B cell (primary cell): Measurements from ENCODE around the gene ENOX1.

Source experiments
- CTCF ChIP-seq: fragments of 200-600 bp; IDR thresholded peaks from one replicate; pipeline ENCODE4 v1.8.0; 2022; ENCODE audit warnings: antibody characterized with exemption, mild to moderate bottlenecking
- EZH2 ChIP-seq: IDR thresholded peaks from 2 replicates; pipeline ENCODE4 v1.6.1; 2012; ENCODE audit warnings: borderline replicate concordance, low read depth, mild to moderate bottlenecking, moderate library complexity, low read length; ENCODE audit not compliant: insufficient read depth, poor library complexity, severe bottlenecking

- no peak for TF ChIP-seq CTCF
- no peak for TF ChIP-seq EZH2
These were observed 345.3 kb downstream of the ENOX1 start for GRCh38 chr13:43441464-43441863.
